ENCODE results near the gene CRY2.

DNA sequence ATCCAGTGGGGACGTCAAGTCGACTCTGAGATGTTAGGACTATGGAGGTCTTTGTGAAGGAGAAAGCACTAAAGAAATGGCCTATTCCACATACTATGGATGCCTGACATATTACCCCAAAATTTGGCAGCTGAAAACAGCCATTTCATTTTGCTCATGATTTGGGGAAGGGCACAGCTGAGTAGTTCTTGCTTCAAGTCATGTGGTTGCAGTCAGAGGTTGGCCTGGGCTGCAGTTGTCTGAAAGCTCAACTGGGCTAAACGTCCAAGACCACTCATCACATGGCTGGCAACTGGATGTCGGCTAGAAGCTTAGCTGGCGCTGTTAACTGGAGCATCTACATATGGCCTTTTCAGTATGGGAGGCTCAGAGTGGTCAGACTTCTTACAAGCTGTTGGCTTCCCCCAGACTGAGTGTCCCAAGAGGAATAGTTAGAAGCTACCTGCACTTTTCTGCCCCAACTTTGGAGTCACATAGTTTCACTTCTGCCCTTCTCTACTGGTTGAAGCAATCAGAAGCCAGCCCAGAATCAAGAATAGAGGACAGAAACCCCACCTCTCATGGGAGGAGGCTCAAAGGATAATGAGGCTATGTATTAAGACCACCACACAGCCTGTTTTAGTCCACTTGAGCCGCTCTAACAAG, 28.2 kb upstream of the CRY2 start:
- TF ChIP-seq, protein P1, sequence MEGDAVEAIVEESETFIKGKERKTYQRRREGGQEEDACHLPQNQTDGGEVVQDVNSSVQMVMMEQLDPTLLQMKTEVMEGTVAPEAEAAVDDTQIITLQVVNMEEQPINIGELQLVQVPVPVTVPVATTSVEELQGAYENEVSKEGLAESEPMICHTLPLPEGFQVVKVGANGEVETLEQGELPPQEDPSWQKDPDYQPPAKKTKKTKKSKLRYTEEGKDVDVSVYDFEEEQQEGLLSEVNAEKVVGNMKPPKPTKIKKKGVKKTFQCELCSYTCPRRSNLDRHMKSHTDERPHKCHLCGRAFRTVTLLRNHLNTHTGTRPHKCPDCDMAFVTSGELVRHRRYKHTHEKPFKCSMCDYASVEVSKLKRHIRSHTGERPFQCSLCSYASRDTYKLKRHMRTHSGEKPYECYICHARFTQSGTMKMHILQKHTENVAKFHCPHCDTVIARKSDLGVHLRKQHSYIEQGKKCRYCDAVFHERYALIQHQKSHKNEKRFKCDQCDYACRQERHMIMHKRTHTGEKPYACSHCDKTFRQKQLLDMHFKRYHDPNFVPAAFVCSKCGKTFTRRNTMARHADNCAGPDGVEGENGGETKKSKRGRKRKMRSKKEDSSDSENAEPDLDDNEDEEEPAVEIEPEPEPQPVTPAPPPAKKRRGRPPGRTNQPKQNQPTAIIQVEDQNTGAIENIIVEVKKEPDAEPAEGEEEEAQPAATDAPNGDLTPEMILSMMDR (optimal IDR thresholded peaks at IDR 0.05 in 1 of 3, IDR thresholded peaks at IDR 0.05 in 1 of 3, conservative IDR thresholded peaks at IDR 0.05 in 1 of 3; ENCODE audit: extremely low read depth in 1 of 3, insufficient read depth in 2 of 3, low read length in 3 of 3): no peak
- TF ChIP-seq EZH2 (IDR thresholded peaks at IDR 0.05; ENCODE audit: low read length): no peak
